ENCODE measurements around the gene ETNK1.

DNA sequence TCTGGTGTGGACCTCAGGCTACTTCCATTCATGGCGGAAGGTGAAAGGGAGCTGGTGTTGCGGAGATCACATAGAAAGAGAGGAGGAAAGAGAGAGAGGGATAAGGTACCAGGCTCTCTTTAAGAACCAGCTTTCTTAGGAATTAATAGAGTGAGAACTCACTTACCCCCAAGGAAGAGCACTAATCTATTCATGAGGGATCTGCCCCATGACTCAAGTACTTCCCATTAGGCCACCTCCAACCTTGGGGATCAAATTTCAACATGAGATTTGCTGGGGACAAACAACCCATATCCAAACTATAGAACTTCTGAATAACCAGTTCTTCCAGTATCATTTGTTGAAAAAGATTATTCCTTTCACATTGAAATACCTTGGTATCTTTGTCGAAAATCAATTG lies 46.6 kb upstream of the ETNK1 start:
- TF ChIP-seq EZH2 (IDR thresholded peaks at IDR 0.05; ENCODE audit: insufficient read depth, poor library complexity, severe bottlenecking) = no peak
- TF ChIP-seq EZH2phosphoT487 (IDR thresholded peaks at IDR 0.05; ENCODE audit: insufficient read depth, low read depth) = no peak

All from GM23248 (cell line).